HL-60/S4 (cell line): Measurements from ENCODE around the gene AQP12B.
"Not testable (repeated sequence)": the region's sequence is repeated elsewhere in the genome, so short reads cannot be mapped to it uniquely, and the experiment has no call there.

ENCODE experiments used
- in situ Hi-C: fragments of 300-500 bp; cut with MboI; formaldehyde crosslinking; loops from 2 replicates; pipeline ENCODE4 v1.14.3; 2022; ENCODE audit warnings: low sequenced_read_pairs

The AQP12B gene

DNA sequence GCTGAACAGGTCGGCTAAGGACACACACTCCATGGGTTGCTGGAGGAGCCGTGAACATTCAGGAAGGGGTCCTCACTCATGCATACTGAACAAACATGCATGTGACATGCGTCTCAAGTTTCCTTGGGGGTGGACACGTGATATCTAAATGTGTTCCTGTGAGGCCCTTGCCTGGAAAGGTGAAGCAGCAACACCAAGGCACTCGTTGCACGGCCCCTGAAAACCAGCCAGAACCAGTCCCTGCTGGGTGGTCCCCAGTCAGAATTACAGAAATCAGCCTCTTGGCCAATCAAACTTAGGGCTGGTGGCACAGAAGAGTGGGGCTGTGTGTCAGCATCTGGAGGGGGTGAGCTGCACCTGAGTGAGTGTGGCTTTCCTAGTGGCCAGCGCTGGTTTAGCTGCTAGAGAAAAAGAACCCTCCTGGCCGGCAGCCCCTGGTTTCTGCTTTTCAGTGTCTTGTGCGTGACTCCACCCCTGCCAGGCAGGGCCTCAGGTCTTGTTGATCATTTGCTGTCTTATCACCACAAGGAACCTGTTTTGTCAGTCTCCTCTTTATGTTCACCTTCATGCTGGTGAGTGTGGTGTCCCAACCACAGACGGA, 3.2 kb upstream of the AQP12B start:
- in situ Hi-C loops, result no loop called here

DNA sequence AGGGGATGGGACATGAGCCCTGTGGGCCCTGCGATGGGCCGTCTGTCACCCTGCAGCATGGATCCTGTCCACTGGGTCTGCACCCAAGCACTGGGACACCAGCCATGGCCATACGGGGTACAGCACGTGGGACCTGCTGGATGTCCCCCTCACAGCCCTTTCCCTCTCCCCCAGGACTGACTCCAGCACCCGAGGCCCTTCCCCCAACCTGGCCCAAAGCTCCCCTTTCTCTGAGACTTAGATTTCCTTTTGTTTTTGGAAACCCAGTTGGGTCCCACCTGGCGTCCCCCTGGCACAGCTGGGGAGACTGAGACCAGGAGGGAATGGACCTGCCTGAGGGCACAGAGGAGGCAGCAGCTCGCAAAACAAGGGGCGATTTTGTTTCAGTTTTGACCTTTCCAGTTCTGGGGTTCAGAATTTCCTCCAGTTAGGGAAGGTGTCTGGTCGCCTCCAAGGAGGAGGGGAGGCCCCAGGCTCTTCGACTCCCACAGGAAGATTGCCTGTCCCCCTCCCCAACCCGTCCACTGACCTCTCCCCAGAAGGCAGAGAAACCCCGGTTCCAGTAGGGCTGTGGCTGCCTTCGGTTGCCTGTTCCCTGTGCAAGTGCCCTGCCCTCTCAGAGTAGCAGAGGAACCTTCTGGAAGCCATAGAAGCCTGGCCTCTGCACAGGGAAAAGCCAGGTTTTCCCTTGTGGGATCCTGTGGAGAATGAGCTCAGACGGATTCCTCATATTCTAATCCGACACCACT, 1.5 kb upstream of the AQP12B start:
- in situ Hi-C loops, result not testable (repeated sequence)

DNA sequence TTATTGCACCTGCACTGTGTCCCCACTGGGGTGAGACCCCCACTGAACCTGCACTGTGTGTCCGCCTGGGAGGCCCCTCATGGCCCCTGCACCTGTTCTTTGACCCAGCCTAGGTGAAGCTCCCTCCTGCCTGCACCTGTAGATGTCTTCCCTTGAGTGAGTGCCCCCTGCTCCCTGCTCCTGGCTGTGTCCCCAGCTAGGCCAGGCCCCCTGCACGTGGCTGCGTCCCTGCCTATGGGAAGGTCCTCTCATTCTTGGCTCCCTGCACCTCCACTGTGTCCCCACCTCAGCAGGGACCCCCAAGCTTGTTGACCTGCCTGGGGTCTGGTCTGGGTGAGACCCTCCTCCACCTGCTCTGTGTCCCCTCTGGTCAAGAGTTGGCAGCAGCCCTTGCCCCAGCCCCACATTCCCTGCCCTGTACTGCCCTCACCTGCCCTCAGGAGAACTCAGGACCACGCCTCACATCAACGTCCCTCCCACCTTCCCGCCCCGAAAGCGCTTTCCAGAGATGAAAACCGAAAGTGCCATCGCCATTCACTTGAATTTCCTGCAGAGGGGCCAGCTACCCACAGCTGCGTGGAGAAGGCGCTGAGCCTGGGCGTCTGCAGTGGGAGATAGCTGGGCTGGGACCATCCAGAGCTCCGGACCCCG, 769 bp upstream of the AQP12B start:
- in situ Hi-C loops, result not testable (repeated sequence)

DNA sequence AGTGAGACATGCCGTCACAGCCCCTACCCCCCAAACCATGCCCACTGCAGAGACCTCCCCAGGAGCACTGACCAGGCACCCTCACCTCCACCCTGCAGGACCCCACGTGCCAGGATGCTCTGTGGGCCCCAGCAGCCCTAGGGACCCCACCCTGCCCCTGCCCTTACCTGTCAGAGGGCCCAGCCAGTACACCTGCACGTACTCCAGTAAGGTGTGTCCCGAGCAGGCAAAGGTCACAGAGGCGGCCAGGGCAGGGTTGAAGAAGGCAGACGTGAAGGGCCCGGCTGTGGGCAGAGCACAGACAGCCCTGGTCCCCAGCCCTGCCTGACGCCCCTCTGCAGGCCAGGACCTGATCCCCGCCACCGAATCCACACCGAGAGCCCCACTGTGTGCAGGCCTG, 2.5 kb downstream of the AQP12B start:
- in situ Hi-C loops, result not testable (repeated sequence)

DNA sequence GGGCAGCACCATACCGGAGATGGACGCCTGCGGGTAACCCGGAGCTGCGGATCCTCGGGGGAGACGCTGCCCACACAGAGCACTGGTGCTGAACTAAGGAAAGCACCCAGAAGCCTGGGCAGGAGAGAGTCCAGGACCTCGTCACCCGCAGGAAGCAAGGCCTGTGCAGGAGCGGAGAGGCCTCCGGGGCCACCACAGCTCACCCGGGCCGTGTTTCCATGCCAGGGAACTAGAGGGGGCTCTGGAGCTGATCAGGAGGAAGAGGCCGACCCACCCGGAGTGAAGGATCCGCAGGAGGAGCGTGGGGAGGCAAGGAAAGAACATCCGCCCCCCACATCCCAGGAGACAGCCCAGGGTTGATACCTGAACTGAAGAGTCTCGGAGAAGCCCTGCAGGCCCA, 3.8 kb downstream of the AQP12B start:
- in situ Hi-C loops, result not testable (repeated sequence)

GRCh38 chr2:240678043-240678442, 4.6 kb downstream of the AQP12B start:
- in situ Hi-C loops, result not testable (repeated sequence)

GRCh38 chr2:240675345-240675744, 7.3 kb downstream of the AQP12B start:
- in situ Hi-C loops, result not testable (repeated sequence)

DNA sequence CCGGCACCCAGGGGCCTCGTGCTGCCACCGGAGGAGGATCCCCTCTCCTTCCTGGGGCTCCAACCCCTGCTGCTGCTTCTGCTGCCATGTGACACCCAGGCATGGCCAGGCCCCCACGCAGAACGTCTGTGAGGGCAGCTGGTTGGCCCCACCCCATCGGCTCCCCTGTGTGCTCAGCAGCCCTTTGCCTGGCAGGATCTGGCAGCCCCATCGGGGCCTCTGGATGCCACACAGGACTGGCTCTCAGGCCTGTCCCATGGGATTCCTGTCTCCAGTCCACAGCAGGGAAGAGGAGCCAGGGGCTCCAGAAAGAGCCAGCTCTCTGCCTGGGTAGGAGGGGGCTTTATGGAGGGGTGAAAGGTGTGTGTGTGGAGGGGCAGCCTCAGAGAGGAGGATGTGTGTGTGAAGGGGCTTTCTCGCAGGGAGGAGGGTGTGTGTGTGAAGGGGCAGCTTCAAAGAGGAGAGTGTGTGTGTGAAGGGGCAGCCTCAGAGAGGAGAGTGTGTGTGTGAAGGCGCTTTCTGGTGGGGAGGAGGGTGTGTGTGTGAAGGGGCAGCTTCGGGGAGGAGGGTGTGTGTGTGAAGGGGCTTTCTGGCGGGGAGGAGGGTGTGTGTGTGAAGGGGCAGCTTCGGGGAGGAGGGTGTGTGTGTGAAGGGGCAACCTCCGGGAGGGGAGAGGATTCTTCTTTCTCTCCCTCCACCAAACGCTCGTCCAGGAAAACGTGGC, 8.1 kb downstream of the AQP12B start:
- in situ Hi-C loops, result not testable (repeated sequence)

- in situ Hi-C loops, result no loop called here
Measured at GRCh38 chr2:240672701-240673190, 9.9 kb downstream of the AQP12B start.

DNA sequence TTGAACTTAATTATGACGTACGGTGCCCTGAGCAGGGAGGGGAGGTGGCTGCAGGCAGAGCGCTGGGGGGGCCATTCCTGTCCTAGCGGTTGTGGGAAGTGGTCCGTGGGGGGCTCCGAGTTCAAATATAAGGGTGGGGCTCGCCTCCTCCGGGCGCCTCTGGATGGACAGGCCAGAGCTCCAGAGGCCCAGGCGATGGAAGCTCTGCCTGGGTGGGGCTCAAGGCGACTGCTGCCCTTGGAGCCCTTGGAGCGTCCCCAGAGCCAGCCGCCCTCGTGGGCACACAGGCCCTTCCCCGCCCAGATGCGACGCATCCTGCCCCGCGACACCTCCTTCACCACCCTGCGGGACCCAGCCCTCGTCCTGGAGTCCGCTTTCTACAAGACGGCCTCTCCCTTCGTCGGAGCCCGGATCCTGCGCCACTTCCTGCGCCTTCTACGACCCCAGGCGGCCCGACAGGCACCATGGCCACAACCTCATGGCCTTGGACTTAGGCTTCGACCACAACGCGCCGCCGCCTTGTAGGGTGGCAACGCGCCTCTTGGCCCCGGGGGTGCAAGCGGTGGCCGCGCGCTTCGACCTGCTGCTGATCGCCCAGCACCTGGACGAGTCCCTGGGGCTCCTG, 10.5 kb downstream of the AQP12B start:
- in situ Hi-C loops, result no loop called here

- in situ Hi-C loops, result no loop called here
Measured at GRCh38 chr2:240670950-240671349, 11.7 kb downstream of the AQP12B start.

GRCh38 chr2:240670402-240670801, 12.3 kb downstream of the AQP12B start:
- in situ Hi-C loops, result no loop called here

DNA sequence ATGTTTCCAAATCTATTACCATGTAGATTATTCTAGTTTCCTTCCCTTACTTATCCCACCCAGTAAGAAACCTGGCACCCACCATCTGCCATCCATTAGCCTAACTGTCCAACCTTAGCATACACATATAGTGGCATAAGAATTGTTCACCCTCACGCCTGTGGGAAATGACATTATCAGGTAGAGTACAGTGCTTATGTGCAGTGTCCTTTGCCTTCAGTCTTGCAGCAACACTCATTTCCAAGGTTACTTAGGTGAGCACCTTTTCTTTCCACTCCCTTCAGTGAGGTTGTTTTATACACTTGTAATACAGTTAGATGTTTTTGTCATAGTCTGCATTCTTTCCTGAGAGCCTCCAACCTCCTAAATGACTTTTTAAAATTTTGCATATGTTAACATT, 18.1 kb downstream of the AQP12B start:
- in situ Hi-C loops, result no loop called here

DNA sequence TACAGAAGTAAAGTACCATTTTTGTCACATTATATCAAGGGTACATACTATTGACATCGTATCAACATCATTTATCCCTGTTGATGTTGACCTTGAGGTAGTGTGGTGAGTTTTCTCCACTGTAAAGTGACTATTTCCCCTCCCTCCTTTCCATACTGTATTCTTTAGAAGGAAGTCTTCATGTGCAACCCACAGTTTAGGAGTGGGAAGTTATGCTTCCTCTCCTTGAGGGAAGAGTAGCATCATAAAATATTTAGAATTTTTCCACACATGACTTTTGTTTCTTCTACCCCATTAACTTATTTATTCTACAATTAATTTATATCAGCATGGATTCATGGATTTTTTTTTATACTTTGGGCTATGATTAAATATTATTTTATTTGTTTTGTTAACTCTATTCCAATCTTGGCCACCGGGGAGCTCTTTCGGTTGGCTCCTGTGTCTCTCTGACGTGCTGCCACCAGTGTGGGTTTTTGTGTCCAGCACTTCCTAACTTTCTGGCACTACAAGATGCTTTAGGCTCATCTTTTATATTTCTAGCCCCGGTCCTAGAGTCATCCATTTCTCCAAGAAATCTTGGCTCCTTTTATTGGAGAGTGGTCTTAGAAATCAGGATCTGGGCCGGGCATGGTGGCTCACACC, 19.0 kb downstream of the AQP12B start:
- in situ Hi-C loops, result no loop called here

DNA sequence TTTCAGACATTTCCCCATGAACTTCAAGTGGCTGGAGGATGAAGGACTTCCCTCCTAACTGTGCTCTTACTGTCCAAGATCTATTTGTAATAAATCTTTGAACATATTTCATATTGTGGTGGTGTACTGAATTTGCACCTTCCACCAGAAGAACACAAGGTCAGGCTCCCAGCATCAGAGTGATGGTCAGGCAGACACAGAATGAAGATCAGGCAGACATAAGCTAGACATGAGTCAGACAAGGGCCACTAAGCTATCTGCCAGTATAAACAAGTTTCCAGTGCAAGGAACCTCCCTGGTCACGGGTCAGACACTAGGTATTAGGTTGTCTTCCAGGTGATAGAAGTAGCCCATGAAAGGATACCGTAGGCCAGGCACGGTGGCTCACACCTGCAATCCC, 20.0 kb downstream of the AQP12B start:
- in situ Hi-C loops, result no loop called here

DNA sequence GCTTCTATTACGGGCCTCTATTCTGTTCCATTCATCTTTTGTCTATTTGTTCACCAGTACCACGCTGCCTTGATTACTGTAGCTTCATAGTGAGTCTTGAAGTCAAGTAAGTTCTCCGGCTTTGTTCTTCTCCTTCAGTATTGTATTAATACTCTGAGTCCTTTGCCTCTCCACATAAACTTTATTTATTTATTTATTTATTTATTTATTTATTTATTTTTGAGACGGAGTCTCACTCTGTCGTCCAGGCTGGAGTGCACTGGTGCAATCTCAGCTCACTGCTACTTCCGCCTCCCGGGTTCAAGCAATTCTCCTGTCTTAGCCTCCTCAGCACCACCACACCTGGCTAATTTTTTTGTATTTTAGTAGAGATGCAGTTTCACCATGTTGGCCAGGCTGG, 22.8 kb downstream of the AQP12B start:
- in situ Hi-C loops, result not testable (repeated sequence)

GRCh38 chr2:240655931-240656886, 26.5 kb downstream of the AQP12B start:
- in situ Hi-C loops, result no loop called here

- in situ Hi-C loops, result no loop called here
Measured at GRCh38 chr2:240651185-240651584, 31.5 kb downstream of the AQP12B start.

DNA sequence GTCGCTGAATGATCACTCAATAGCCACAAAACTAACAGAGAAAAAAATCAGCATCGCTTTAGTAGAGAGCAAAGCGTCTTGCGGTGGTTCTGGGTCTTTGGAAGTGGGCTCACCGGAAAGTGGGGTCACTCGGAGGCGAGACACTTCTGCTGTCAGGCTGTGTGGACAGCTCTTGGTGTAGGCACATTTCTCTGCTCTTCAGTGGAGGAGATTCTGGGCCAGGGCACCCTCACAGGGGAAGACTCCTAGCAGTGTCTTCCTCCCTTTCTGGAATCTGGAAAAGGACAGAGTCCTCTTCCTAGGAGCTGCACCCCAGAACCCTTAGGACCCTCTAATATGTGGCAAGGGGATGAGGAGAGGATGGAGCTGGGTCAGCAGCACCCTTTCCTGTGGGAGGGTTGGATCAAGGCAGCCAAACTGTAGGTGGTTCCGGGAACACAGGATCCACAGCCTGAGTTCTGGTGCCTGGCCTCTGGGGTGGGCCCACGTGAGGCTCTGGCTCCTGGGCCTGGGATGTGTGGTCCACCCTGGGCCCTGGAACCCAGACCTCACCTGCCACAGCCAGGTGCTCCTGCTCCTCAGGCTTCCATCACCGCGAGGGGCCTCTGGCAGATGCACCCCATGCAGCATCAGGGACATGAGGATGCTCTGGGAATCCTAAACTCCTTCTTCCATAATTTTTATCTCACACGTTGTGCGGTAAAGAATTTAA, 32.3 kb downstream of the AQP12B start:
- in situ Hi-C loops, result no loop called here
